HG02642 (cell line): Measurements from ENCODE around the gene TTLL5.
"Not testable (repeated sequence)": the region's sequence is repeated elsewhere in the genome, so short reads cannot be mapped to it uniquely, and the experiment has no call there.

Experiments used
- ATAC-seq: cut with Tn5 transposase; IDR thresholded peaks from one replicate; pipeline ENCODE4 v1.9.1; 2021; ENCODE audit warnings: mild to moderate bottlenecking; ENCODE audit not compliant: unreplicated experiment, poor library complexity

TTLL5 gene

DNA sequence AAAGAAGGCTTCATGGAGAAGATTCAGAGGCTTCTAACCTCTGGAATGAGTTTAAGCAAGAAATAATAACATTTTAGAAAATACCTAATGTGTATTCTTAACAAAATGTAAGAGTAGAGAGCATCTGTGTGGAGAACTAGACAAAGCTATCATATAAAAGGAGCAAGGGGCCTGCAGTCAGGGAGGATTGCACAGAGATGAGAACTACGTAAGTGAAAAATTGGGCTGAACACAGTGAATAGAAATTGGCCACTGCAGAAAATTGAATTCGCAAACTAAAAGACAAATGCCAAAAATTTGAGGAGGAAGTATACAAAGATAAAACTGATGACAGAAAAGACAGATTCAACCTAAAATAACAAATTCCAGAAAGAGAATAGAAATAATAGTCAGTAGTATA, 227.9 kb downstream of the TTLL5 start:
- no peak for ATAC-seq

DNA sequence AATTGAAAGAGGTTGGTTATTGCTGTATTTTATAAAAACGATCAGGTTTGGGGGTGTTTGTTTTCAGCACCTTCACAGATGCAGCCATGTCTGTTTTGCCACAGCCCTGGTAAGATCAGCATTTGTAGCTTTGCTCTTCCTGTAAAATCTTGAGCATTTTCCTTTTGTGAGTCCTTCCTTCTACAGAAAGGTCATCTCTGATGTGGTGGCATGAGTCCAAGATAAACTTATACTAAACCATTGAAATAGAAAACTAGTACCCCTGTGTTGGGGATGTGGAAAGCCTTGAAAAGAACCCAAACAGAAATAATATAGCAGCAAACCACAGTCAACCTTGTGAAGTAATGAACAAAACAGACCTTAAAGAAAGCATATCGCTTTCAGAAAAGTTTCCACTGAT, 235.3 kb downstream of the TTLL5 start:
- no peak for ATAC-seq

DNA sequence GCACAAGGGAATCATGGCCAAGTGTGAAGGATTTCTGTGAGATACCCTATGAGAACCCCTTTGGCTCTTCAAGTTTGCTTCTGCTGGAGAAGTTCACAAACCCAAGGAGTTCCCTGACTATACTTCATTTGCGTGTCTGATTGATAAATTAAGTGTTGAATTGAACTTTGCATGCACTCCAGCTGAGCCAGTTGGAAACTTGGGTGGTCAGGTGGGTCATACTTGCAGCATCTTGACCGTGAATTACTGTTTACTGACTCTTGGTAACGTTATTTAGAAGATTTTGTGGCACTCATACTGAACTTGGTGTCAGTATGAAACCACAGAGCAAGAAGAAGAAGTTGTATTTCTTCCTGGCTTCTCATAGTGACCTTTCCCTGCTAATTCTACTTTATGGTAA, 243.3 kb downstream of the TTLL5 start:
- ATAC-seq, result no peak

DNA sequence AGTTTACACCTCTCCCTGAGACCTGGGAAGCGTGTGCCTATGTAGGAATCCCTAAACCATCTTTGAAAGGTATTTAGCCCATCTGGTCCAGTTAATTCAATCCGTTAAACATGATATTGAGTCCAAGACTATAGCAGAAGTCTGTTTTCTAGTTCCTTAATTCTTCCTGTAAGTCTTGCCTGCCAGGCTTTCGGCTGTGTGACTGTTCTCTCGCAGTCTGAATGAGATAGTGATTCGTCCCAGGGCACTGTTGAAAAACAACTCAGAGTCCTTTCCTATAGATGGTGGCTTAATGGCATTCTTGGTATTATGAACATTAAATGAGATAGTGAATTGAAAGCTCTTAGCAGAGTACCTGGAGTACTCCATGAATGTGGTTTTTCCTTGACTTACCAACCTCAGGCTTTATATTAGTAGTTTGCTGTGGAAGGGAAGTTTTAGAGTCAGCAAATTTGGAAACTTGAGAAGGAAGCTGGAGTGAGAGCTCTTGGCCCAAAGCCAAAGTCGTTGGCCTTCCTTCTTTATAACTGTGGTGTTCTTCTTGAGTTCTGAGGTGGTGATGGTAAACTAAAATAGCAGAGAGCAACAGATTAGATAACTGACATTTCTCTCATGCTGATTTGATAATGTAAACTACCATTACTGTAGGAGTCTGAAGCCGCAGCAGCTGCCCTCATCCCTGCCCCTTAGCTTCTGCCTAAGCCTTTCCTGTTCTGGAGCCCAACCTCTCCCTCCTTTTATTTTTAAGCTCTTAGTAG, 244.3 kb downstream of the TTLL5 start:
- no peak for ATAC-seq

DNA sequence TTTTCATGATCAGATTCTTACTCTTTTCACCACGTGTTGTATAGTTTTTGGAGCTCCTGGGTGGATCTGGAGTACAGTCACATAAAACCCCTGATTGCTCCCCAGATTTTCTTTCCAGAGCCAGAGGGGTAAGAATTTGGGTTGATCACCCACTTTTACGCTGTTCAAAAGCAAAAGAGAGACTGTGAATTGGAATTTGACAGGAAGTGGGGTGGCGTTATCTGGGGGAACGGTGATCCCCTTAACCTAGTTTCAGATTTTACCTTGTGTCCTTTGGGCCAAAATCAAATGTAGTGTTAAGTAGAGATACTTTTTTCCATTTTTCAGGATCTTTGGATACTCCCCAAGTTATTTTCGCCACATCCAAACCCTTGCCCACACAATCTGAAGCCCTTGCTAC, 245.2 kb downstream of the TTLL5 start:
- ATAC-seq, result no peak

DNA sequence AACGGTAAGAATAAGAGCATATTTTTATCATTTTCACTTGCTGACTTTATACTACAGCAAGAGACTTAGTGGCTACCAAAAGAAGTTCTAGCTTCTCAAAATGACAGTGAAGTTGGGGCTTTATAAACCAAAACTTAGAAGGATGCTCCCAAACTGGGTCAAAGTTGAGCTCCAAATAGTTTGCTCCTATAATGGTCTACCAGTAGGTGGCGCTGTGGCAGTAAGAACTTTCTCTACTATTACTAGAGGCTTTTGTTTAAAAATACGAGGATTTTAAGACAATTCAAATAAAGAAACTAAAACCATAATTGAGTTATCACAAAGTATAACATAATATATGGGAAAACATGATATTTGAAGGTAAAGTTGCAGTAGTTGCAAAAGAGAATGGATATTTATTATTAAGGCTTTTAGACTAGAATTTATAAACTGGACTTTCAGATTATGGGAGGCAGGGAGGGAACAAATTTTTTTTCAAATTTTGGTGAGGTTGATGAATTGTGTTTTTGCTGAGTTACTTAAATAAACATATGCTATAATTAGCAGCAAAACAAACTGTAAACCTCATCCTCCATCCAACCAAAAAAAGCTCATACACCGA, 245.7 kb downstream of the TTLL5 start:
- no peak for ATAC-seq

DNA sequence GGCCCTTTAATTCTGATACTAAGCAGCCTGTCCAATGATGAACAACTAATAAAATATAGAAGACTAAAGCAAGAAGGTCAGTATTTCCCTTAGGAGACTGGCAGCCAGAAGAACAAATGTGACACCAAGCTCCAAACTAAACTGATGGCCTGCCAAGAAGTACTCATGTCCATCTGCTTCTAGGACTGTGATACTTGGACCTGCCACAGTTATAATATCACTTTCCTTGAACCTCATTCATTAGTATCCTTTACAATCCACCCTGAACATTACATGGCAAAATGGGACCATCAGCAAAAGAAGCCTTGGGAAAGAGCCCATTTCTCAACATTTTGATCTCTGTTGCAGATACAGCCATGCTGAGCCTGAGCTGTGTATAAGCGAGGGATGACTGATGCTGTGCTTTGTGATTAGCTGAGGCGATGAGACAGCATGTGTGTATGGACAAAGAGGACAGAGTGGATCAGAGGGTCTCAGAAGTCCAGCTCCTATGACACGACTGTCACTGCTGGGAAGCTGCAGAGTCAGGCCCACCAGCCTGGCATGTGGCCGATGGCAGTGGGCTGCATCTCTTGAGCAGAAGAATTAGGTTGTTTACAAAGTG, 246.8 kb downstream of the TTLL5 start:
- ATAC-seq, result no peak

DNA sequence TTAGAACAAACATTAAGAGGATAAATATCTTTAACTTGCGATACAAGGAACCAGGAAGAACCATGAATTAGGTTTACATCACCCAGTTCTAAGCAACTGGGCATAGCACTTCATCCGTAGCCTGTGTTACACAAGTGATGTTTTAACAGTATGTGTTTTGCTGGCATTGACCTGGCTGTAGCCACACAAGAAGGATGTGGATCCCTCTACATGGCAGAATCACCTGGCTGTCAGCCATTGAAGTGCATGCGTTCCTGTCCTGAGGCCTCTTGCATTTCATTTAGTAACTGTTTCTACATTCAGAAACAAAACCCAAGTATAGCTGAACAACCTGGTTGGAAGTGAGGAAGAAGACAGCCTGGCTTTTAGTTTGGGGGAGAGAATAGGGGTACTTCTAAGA, 248.6 kb downstream of the TTLL5 start:
- ATAC-seq, result no peak

DNA sequence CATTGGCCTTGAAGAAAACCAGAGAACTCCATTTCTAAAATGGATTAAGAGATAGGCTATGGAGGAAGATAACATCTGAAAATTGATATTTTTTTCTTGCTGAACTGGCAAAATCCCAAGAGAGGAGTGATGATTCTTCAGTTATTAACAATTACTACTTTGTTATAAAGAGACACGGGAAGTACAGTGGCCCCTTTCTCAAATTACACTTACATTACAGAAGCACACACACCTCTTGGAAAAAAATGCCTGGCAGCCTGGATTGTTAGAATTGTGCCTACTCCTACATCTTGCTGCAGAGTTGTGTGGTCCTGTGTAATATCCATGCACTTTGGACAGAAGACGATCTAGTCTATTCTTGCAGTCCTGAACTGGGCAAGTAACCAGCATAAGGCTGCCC, 249.0 kb downstream of the TTLL5 start:
- no peak for ATAC-seq

DNA sequence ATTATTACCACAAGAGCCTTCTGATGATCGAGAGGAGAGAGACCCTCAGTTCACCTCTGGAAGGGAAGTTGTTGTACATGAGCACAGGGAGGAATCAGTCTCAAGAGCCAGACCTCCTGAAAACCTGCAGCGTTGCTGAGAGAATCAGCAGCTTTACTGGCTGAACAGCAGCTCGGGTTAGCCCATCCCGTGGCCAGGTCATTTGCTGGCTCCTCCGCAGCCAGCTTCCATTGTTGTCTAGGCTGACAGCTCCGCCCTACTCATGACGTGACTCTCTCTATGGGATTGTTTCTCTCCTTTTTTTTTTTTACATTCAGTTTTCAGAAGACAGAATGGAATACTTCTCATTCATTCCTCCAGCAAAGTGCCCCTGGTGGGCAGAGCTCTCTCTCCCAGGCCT, 250.8 kb downstream of the TTLL5 start:
- ATAC-seq, result no peak

DNA sequence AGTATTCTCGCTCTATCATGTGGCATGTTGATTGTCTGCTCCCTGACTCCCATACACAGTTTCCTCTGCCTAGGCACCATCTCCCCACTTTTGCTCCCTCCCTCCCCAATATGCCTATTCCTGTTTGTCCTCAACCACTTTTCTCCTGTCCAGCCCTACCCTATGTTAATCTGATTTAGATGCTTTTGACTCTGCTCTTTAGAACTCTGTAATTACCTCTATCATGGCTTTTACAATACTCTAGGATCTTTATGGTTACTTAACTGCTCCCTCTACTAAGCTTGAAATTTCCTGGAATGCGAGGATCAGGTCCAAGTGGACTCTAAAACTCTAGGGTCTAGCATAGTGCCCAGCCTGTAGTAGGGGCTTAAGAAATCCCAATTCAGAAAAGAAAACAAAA, 252.1 kb downstream of the TTLL5 start:
- no peak for ATAC-seq

DNA sequence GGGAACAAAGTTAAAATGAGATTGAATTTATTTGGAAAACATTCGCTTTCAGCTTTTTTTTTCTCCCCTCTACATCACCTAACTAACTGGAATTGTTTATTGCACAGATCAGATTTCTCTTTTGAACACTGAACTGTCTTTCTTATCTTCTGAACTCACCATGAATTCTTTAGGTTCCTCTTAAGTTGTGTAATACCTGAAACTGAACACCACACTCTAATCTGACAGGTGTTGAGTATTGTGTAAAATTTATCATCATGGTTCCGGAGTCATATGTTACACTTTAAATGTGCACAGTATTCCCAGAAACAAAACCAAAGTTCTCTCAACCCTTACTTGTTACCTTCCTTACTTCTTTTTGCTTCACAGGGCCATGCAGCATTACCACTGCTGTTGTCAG, 254.0 kb downstream of the TTLL5 start:
- ATAC-seq, result no peak

DNA sequence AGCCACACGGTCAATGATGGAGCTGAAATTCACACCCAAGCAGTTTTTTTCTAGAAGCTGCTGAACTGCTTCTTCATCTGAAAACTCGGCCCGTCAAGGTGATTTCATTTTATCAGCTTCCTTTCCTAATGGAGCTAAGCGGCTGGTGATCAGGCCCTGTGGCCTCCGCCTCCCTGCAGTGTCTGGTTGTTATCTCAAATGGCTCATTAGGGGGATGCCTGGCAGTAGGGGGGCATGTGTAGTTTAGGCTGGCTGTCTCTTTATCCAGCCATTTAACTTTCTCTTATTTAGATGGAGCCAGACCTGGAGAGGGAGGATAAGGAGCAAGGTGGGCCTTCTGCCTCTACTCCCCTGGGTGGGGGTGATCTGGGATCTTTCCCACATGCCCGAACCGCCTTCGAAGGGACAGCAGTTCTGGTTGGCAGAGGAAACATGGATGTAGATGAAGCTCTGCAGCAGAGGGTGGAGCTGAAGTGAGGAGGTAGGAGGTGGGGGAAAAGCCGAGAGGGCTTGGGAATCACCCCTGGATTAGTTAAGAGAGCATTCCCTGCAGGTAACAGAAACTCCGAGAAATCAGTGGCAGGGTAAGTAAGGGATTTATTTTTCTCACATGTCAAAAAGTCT, 256.4 kb downstream of the TTLL5 start:
- ATAC-seq, result no peak

DNA sequence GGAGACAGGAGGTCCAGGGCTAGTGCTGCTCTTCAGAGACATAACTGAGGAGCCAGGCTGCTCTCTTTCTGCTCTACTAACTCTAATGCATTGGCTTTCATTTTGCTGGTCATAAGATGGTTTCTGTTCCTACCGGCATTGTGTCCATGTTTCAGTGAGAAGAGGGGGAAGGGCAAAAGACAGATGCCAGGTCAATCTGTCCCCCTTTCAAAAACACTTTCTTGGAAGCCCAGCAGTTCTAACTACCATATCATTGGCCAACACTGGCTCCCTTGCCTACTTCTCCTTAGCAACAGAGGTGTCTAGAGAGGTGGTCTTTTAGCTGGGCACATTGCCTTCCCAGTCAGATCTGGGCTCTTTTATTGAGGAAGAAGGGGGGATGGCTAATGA, 256.9 kb downstream of the TTLL5 start:
- ATAC-seq, result no peak

DNA sequence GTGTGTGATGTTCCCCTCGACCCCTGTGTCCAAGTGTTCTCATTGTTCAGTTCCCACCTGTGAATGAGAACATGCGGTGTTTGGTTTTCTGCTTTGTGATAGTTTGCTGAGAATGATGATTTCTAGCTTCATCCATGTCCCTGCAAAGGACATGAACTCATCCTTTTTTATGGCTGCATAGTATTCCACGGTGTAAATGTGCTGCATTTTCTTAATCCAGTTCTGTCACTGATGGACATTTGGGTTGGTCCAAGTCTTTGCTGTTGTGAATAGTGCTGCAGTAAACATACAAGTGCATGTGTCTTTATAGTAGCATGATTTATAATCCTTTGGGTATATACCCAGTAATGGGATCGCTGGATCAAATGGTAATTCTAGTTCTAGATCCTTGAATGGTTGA, 259.4 kb downstream of the TTLL5 start:
- not testable (repeated sequence) for ATAC-seq

DNA sequence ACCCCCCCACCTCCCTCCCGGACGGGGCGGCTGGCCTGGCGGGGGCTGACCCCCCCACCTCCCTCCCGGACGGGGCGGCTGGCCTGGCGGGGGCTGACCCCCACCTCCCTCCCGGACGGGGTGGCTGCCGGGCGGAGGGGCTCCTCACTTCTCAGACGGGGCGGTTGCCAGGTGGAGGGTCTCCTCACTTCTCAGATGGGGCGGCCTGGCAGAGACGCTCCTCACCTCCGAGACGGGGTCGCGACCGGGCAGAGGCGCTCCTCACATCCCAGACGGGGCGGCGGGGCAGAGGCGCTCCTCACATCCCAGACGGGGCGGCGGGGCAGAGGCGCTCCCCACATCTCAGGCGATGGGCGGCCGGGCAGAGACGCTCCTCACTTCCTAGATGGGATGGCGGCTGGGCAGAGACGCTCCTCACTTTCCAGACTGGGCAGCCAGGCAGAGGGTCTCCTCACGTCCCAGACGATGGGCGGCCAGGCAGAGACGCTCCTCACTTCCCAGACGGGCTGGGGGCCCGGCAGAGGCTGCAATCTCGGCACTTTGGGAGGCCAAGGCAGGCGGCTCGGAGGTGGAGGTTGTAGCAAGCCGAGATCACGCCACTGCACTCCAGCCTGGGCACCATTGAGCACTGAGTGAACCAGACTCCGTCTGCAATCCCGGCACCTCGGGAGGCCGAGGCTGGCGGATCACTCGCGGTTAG, 264.2 kb downstream of the TTLL5 start:
- not testable (repeated sequence) for ATAC-seq

DNA sequence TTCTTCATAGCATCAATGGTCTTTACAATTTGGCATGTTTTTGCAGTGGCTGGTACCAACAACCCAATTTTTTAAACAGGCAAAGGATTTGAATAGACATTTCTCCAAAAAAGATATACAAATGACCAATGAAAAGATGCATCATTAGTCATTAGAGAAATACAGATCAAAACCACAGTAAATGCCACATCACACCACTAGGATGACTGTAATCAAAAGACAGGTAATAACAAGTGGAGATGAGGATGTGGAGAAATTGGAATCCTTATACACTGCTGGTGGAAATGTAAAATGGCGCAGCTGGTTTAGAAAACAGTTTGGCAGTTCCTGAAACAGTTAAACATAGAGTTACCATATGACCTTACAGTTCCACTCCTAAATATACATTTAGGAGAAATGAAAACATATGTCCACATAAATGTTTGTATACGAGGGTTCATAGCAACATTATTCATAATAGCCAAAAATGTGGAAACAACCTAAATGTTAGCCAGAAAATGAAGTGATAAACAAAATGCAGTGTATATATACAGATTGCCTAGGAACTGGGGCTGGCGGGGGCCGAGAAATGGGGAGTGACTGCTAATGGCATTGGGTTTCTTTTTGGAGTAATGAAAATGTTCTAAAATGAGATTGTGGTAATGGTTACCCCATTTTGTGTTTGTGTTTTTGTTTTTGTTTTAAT, 265.5 kb downstream of the TTLL5 start:
- no peak for ATAC-seq

DNA sequence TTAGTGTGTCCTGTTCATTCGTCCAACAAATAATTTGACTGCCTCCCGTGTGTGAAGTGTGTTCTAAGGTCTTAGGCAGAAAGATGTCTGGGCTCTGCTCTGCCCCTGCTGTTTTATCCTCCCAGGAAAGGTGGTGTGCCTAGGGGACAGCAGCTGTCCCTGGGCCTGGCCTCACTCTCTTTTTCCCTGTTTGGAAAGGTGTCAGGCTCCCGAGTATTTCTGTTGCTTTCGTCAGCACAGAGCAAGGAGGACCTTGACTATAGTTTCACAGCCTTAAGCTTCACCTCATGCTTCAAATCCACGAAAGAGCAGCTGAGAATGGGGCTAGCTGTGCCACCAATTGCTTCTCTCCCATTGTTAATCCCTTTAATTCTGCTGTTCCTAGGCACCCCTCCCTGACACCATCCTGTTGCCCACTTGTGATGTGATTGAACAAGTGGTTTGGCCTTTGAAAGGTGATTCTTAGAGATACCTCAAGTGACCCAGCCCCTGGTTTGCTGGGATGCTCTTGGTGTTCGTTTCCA, 266.6 kb downstream of the TTLL5 start:
- ATAC-seq, result no peak

DNA sequence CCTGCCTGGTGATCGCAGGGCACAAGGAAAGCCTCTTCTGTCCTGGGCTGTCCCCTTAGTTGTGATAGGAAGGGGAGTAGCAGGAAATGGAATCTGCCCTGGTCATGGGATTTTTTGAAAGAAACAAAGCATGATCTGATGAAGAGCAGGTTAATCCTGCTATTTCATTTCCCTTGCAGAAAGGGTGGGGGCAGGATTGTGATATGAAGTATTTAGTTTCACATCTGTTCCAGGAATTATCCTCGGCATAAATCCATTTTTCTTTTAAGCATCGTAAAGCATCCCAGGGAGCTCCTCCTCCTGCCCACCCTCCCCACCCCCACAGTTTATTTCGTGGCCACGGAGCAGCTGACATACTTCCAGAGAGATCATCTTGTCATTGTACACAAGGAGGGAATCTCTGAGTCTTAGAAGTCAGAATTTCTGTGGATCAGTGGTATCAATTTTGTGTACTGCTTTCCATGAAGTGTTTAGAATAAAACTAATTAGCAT, 267.7 kb downstream of the TTLL5 start:
- ATAC-seq, result no peak
